ENCODE results near the gene LLPH.

- TF ChIP-seq CTCF (IDR thresholded peaks at IDR 0.05) = no peak
- TF ChIP-seq POLR2A (IDR thresholded peaks at IDR 0.05) = no peak
Observed at GRCh38 chr12:66160704-66161103, 30.2 kb upstream of the LLPH start.

All from stomach (tissue), 4 donors.